GM21529 (cell line): ENCODE data around the gene SLCO3A1.
"Not testable (repeated sequence)": the region's sequence is repeated elsewhere in the genome, so short reads cannot be mapped to it uniquely, and the experiment has no call there.

Experiments used
- ATAC-seq: cut with Tn5 transposase; IDR thresholded peaks from one replicate; pipeline ENCODE4 v1.9.1; 2021; ENCODE audit not compliant: unreplicated experiment

The SLCO3A1 gene

GRCh38 chr15:91961357-91961756, 107.8 kb downstream of the SLCO3A1 start:
- no peak for ATAC-seq

GRCh38 chr15:91963747-91964146, 110.2 kb downstream of the SLCO3A1 start:
- ATAC-seq: not testable (repeated sequence)

GRCh38 chr15:91965501-91966193, 112.1 kb downstream of the SLCO3A1 start:
- ATAC-seq: no peak

- no peak for ATAC-seq
Observed at GRCh38 chr15:91966194-91966552, 112.7 kb downstream of the SLCO3A1 start.

GRCh38 chr15:91967935-91968606, 114.6 kb downstream of the SLCO3A1 start:
- no peak for ATAC-seq

- no peak for ATAC-seq
Observed at GRCh38 chr15:91968610-91969009, 115.1 kb downstream of the SLCO3A1 start.

GRCh38 chr15:91970142-91970541, 116.6 kb downstream of the SLCO3A1 start:
- ATAC-seq: no peak

- ATAC-seq: no peak
Observed at GRCh38 chr15:91973481-91973880, 120.0 kb downstream of the SLCO3A1 start.

GRCh38 chr15:91974321-91974720, 120.8 kb downstream of the SLCO3A1 start:
- ATAC-seq: no peak

GRCh38 chr15:91975241-91975978, 121.9 kb downstream of the SLCO3A1 start:
- no peak for ATAC-seq

- ATAC-seq: no peak
Observed at GRCh38 chr15:91976966-91977365, 123.5 kb downstream of the SLCO3A1 start.

- ATAC-seq: no peak
Observed at GRCh38 chr15:91980502-91981267, 127.2 kb downstream of the SLCO3A1 start.

GRCh38 chr15:91981821-91982800, 128.6 kb downstream of the SLCO3A1 start:
- no peak for ATAC-seq

- ATAC-seq: no peak
Observed at GRCh38 chr15:91983729-91984340, 130.3 kb downstream of the SLCO3A1 start.

- no peak for ATAC-seq
Observed at GRCh38 chr15:91985297-91985696, 131.8 kb downstream of the SLCO3A1 start.

GRCh38 chr15:91988071-91988470, 134.6 kb downstream of the SLCO3A1 start:
- no peak for ATAC-seq

- no peak for ATAC-seq
Observed at GRCh38 chr15:91988655-91989054, 135.1 kb downstream of the SLCO3A1 start.

- ATAC-seq: no peak
Observed at GRCh38 chr15:91989821-91990220, 136.3 kb downstream of the SLCO3A1 start.

- ATAC-seq: no peak
Observed at GRCh38 chr15:91992945-91993344, 139.4 kb downstream of the SLCO3A1 start.

GRCh38 chr15:91995146-91995545, 141.6 kb downstream of the SLCO3A1 start:
- ATAC-seq: no peak
